K562 (cell line): ENCODE results near the gene SYNE2. TPM values are rescaled to one million over a fixed set of nuclear protein-coding genes. Genes with fewer than 3 reads are reported as not detected.

Experiments used
- ATAC-seq: fragments of 200-7000 bp; cut with Tn5 transposase; 3 replicates; pipeline ENCODE4 v1.9.1; 2020; ENCODE audit warnings: moderate library complexity
- BruUV-seq: library from RNA; stranded (reverse); fragments of 400-500 nt; replicated peaks from 2 replicates; lab custom pipeline; 2021; lab: Mats Ljungman, UMichigan
- CTCF ChIA-PET: fragments of 300-600 bp; formaldehyde crosslinking; extraction: SDS; loops from one replicate; lab custom pipeline; 2021; ENCODE audit warnings: low intra/inter-chr PET ratio; lab: Yijun Ruan, JAX
- POLR2A ChIA-PET: fragments of 300-600, 350-650 bp; sonication (Branson Sonifier 250); formaldehyde crosslinking; extraction: SDS; loops from one replicate; lab custom pipeline; 2021; ENCODE audit warnings: antibody characterized with exemption, inconsistent platforms; lab: Yijun Ruan, JAX
- DNase-seq, 4 experiments: peaks; one replicate each; pipeline versions ENCODE4 v3.0.0 to v3.0.0-alpha.2; 2011 to 2018; ENCODE audit warnings: low spot score in 3 of 4, mixed read lengths in 3 of 4; ENCODE audit errors: extremely low read depth in 1 of 4
- FAIRE-seq: peaks from 2 replicates; lab custom pipeline; 2011; peaks lifted over from hg19 to GRCh38; lab: Jason Lieb, UNC
- H2AFZ ChIP-seq: 2 replicates; pipeline ENCODE4 v1.6.0; 2011; ENCODE audit warnings: low read depth, low read length, control low read depth, inconsistent platforms
- H3K27ac ChIP-seq: fragments of 200-600 bp; 3 replicates; pipeline ENCODE4 v1.8.0; 2011; ENCODE audit warnings: low read depth, mild to moderate bottlenecking, control low read depth, inconsistent platforms, low read length, moderate library complexity, mixed read lengths; ENCODE audit errors: extremely low read depth
- H3K27me3 ChIP-seq, 2 experiments: fragments of 300-600 bp in 1 of 2; 2 replicates in 1 of 2; 3 replicates in 1 of 2; pipeline versions ENCODE4 v1.6.0 to v1.8.0; 2011; ENCODE audit warnings: inconsistent platforms in 2 of 2, low read length in 2 of 2, mild to moderate bottlenecking in 1 of 2, mixed read lengths in 1 of 2, moderate library complexity in 1 of 2; ENCODE audit not compliant: control insufficient read depth in 2 of 2, insufficient read depth in 2 of 2
- H3K36me3 ChIP-seq: fragments of 300-600 bp; 3 replicates; pipeline ENCODE4 v1.8.0; 2011; ENCODE audit warnings: mild to moderate bottlenecking, low read length, inconsistent platforms; ENCODE audit not compliant: control insufficient read depth, insufficient read depth
- H3K4me1 ChIP-seq, 2 experiments: fragments of 200-600 bp in 1 of 2; replicated peaks in 1 of 2; 2 replicates in 1 of 2; 3 replicates in 1 of 2; pipeline versions ENCODE4 v1.5.1 to v1.8.0; 2011; ENCODE audit warnings: inconsistent platforms in 2 of 2, low read length in 2 of 2, mild to moderate bottlenecking in 1 of 2, mixed read lengths in 1 of 2, moderate library complexity in 1 of 2; ENCODE audit not compliant: control insufficient read depth in 2 of 2, insufficient read depth in 2 of 2
- H3K4me2 ChIP-seq: 2 replicates; pipeline ENCODE4 v1.6.1; 2011; ENCODE audit warnings: low read length, control low read depth, inconsistent platforms, mixed read lengths; ENCODE audit not compliant: insufficient read depth
- H3K4me3 ChIP-seq: fragments of 200-600 bp; sonication (generic), shearing (Covaris generic); 2 replicates; pipeline ENCODE4 v1.5.1; 2016; ENCODE audit warnings: control low read depth, inconsistent platforms
- H3K79me2 ChIP-seq: fragments of 200-600 bp; 3 replicates; pipeline ENCODE4 v1.8.0; 2011; ENCODE audit warnings: low read length, inconsistent platforms; ENCODE audit not compliant: control insufficient read depth, insufficient read depth
- H3K9ac ChIP-seq, 2 experiments: 2 replicates each; pipeline versions ENCODE4 v1.6.0 to v1.6.1; 2011; ENCODE audit warnings: low read depth in 2 of 2, low read length in 2 of 2, control low read depth in 1 of 2, inconsistent platforms in 1 of 2, mild to moderate bottlenecking in 1 of 2, mixed read lengths in 1 of 2; ENCODE audit not compliant: insufficient read depth in 1 of 2
- H3K9me1 ChIP-seq: one replicate; pipeline ENCODE4 v1.6.0; 2011; ENCODE audit warnings: inconsistent platforms, mild to moderate bottlenecking, low read length, moderate library complexity; ENCODE audit not compliant: control insufficient read depth, insufficient read depth
- H3K9me3 ChIP-seq: replicated peaks from 2 replicates; pipeline ENCODE4 v1.5.1; 2011; ENCODE audit warnings: low read depth, low read length, inconsistent platforms; ENCODE audit not compliant: control insufficient read depth, insufficient read depth
- H4K20me1 ChIP-seq: replicated peaks from 2 replicates; pipeline ENCODE4 v1.6.1; 2011; ENCODE audit warnings: low read length, inconsistent platforms, mixed read lengths; ENCODE audit not compliant: control insufficient read depth, insufficient read depth
- DMBX1 ChIP-seq: fragments of 250-450 bp; sonication (Bioruptor Pico); IDR thresholded peaks from 2 replicates; pipeline ENCODE4 v1.8.0; 2022; ENCODE audit warnings: inconsistent platforms, mild to moderate bottlenecking, moderate library complexity, borderline replicate concordance
- PHB ChIP-seq: fragments of 250-450 bp; sonication (Bioruptor Pico); IDR thresholded peaks from 2 replicates; pipeline ENCODE4 v1.5.0; 2021
- THAP7 ChIP-seq: fragments of 250-450 bp; sonication (Bioruptor Pico); IDR thresholded peaks from 2 replicates; pipeline ENCODE4 v1.5.0; 2021
- ZNF717 ChIP-seq: fragments of 250-450 bp; sonication (Bioruptor Pico); IDR thresholded peaks from 2 replicates; pipeline ENCODE4 v1.5.0; 2021
- ZZZ3 ChIP-seq: fragments of 450-650 bp; IDR thresholded peaks from 2 replicates; pipeline ENCODE4 v1.6.1; 2016; ENCODE audit warnings: antibody characterized with exemption, mild to moderate bottlenecking, moderate library complexity
- WGBS: fragments of 100-300 bp; shearing (Covaris generic); methylation state at CpG from one replicate; pipeline ENCODE4 v1.1.6; 2016; ENCODE audit warnings: low coverage, mixed read lengths; ENCODE audit not compliant: insufficient coverage; ENCODE audit errors: missing lambda C conversion rate; 5-methylcytosine and 5-hydroxymethylcytosine counted together
- in situ Hi-C: fragments of 300-500 bp; cut with MboI; formaldehyde crosslinking; loops from 4 replicates; pipeline ENCODE4 v1.15.0; 2018; ENCODE audit warnings: inconsistent platforms, mixed read lengths
- intact Hi-C: fragments of 100-400 bp; cut with micrococcal nuclease; formaldehyde crosslinking; loops from 2 replicates; pipeline ENCODE4 v1.14.2; 2022
- polyA plus RNA-seq, 8 experiments: library from polyadenylated mRNA; depleted of rRNA in 4 of 8; stranded (reverse) in 5 of 8; unstranded in 3 of 8; fragments of >200 nt; fragmentation: Nextera tagmentation in 2 of 8; fragmentation: Illumina TruSeq in 1 of 8; extraction: Ambion mirVana in 2 of 8; extraction: Trizol in 1 of 8; gene quantifications; 2 replicates each; pipeline versions ENCODE4 v1.2.1 to v1.2.3, GENCODE V29; 2011 to 2014; ENCODE audit warnings: inconsistent platforms in 1 of 8, missing spikeins in 1 of 8
- total RNA-seq, 7 experiments: library from RNA; depleted of rRNA in 6 of 7; stranded (reverse); fragments of >200 nt in 6 of 7; fragmentation: Illumina TruSeq in 2 of 7; extraction: Trizol in 2 of 7; gene quantifications; 2 replicates each; pipeline versions ENCODE4 v1.2.1 to v1.2.3, GENCODE V29; 2011 to 2021; ENCODE audit warnings: low replicate concordance in 1 of 7

SYNE2 gene
- total and polyA plus RNA-seq, 9 of the 15 experiments (the other 6 are each of a cell fraction or from before 2014, with no cell fraction given), result 0.06 to 0.53 (median 0.11) TPM

DNA sequence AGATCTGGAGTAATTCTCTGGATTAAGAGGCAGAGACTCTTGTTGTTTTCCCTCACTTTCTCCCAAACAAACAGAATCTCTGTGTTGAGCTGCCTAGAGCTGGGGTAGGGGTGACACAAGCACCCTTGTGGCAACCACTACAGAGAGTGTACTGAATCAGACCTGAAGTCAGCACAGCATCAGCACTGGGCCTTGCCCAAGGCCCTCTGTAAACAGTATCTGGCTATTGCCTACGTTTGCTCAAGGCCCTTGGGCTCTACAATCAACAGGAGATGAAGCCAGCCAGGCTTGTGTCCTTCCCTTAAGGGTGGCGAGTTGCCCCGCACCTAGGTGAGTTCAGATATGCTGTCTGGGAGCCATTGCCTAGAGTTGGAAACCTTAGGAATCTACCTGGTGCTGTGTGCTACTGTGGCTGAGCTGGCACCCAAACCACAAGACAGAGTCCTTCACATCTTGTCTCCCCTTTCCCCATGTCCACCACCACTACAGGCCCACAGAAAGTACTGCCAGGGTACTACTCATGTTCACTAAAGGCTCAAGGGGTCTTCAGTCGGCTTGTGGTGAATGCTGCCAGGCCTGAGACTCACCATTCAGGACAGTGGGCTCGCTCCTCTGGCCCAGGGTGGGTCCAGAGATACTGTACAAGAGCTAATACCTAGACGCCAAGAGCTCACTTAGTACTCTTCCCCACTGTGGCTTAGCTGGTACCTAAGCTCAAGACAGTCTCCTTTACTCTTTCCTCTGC, 206.8 kb downstream of the SYNE2 start:
- no peaks in the 10 kb centered on the region for H3K27me3 ChIP-seq
- POLR2A ChIA-PET, result no interaction called here
- FAIRE-seq, result no peak
- H4K20me1 ChIP-seq, result no peaks in the 10 kb centered on the region
- no peak overlapping the region for H3K4me2 ChIP-seq
- no peaks in the 10 kb centered on the region for H3K9me1 ChIP-seq
- no peak for TF ChIP-seq ZZZ3
- TF ChIP-seq THAP7, result no peak
- TF ChIP-seq PHB (CRISPR knock-in tag), result no peak
- TF ChIP-seq, all 486 proteins: peak for 0
- no peak for DNase-seq
- Histone ChIP-seq H3K79me2 (no peaks in the 10 kb centered on the region), H2AFZ (no peak overlapping the region), H3K4me3 (no peak overlapping the region), H3K36me3 (no peaks in the 10 kb centered on the region), H3K9me3 (no peaks in the 10 kb centered on the region), H3K27ac (no peak overlapping the region), H3K4me1 (no peaks in the 10 kb centered on the region), H3K9ac (no peak overlapping the region)
- in situ Hi-C loops, result no loop called here
- CTCF ChIA-PET, result no interaction called here
- 0% methylated on average over 6 of the region's 6 CpGs for WGBS
- intact Hi-C loops, result loop anchor here (5.0 kb wide), 1 partner anchor 243 kb away; no protein-coding TSS in a partner anchor
- no TSS peak for BruUV-seq
- no peak for ATAC-seq

DNA sequence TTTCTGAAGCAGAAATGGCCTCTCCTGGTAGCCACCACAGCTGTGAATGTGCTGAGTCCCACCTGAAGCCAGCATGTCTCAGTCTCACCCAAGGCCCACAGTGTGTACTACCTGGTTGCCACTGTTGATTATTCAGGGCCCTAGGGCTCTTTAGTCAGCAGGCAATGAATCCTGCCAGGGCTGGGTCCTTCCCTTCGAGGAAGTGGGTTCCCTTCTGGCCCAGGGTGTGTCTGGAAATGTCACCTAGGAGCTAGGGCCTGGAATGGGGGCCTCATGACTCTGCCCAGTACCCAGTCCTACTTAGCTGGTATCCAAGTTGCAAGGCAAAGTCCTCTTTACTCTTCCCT, 207.4 kb downstream of the SYNE2 start:
- ATAC-seq, result no peak

More for the DNA sequence above, 207.4 kb downstream of the SYNE2 start:
- no CpG with 5 or more reads among the region's 1 CpG for WGBS
- no peak overlapping the region for H3K27ac ChIP-seq
- no TSS peak for BruUV-seq
- TF ChIP-seq ZNF717 (CRISPR knock-in tag) (no peak), DMBX1 (CRISPR knock-in tag) (no peak)
- TF ChIP-seq, all 486 proteins: peak for 0
- no peak for DNase-seq
- no peak for FAIRE-seq
- H3K36me3 ChIP-seq, result no peaks in the 10 kb centered on the region
- no peak overlapping the region for H3K4me3 ChIP-seq
- no peaks in the 10 kb centered on the region for H3K9me1 ChIP-seq
- H3K9me3 ChIP-seq, result no peaks in the 10 kb centered on the region
- no peak overlapping the region for H3K9ac ChIP-seq
- H3K4me1 ChIP-seq, result no peaks in the 10 kb centered on the region
- ChIA-PET POLR2A (no interaction called here), CTCF (no interaction called here)
- intact Hi-C loops (loop anchor here (5.0 kb wide), 1 partner anchor 242 kb away; no protein-coding TSS in a partner anchor), in situ Hi-C loops (no loop called here)
- no peaks in the 10 kb centered on the region for H3K27me3 ChIP-seq
- no peak overlapping the region for H3K4me2 ChIP-seq
- H4K20me1 ChIP-seq, result no peaks in the 10 kb centered on the region
- no peak overlapping the region for H2AFZ ChIP-seq
- no peaks in the 10 kb centered on the region for H3K79me2 ChIP-seq
